Stimulated activated CD8-positive, alpha-beta memory T cell treated with anti-CD3 and anti-CD28 coated beads, Interleukin-7, amount 100 ng/mL, for 4 hours (primary cell): ENCODE results near the gene LY86.

Experiments used
- DNase-seq, 2 donors: peaks; one replicate each; pipeline ENCODE4 v3.0.0-alpha.2; 2020; ENCODE audit warnings: low read depth in 2 of 2

Gene LY86

DNA sequence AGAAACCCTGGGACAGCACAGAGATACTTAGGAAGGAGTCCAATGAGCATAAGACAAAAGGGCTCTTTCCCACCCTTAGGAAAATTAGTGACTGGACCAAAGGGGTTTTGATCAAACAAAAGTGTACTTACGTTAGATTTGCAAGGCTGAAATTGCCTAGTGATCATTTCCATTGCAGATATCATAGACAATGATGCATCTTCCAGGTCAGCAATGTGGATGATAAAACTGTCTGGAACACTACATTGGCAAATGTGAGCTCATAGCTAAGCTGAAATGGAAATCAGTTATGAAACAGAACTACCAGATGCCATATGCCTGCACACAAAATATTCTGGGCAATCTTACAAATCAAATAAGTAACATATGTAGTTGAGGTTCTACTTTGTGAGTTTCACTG, 34.0 kb downstream of the LY86 start:
- DNase-seq = no peak

- no peak for DNase-seq
Measured at GRCh38 chr6:6623553-6623952, 35.0 kb downstream of the LY86 start.

DNA sequence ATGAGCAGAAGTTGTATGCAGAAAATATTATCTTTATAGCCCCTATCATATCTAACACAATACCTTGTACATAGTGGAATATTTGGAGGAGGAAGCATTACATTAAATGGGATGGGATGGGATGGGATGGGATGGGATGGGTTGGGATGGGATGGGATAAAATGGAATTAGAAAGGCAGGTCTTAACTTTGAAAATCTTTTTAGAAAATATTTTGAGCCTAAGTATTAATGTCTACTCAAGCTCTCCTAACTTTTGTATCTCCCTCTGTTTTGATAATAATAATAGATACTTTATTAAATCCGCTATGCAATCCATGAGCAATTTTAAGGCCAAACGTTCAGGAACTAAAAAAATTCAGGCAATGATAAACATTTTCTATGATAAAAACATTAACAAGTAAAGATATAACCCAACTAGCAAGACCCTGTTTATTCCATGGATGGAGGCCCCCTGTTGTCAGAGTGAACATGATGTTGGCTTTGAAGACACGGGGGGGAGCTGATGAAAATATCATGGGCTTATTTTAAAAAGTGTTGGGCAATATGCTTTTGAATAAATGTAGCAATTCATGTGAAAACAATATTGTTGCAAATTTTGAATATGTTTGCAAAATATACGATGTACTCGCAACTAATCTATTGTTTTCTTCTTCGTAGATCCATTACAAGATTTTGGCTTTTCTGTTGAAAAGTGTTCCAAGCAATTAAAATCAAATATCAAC, 35.9 kb downstream of the LY86 start:
- no peak for DNase-seq

DNA sequence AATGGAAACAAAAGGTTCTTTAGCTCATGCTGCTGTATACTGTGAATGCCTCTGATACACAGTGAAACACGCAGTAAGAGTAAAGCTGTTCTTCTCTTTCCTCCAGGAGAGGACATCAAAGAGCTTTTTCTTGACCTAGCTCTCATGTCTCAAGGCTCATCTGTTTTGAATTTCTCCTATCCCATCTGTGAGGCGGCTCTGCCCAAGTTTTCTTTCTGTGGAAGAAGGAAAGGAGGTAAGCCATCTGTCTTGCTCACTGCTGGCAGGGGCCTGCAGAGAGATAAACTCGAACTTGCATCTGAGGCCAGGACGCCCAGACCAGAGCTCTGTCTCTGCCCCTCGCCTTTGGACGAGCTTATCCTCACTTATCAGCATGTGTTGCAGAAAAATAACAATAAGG, 37.7 kb downstream of the LY86 start:
- DNase-seq = no peak

DNA sequence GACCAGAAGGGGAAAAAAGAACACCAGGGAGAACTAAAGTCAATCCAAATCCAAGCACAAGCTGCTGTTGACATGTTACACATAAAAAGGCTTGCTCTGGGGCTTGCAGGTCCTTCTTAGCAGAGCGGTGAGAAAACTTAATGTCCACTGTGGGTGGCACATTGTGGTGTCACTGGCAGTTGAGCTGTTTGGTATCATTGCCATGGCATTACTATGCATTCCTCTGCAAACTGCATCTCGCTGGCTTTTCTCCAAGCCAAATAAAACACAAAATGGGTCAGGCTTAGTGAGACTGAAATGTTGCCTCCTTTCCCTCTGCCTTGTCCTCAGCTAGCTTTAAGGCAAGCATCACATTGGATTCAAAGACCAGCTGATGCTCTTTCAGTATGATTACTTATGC, 40.9 kb downstream of the LY86 start:
- DNase-seq = no peak

GRCh38 chr6:6631053-6631452, 42.5 kb downstream of the LY86 start:
- no peak for DNase-seq

DNA sequence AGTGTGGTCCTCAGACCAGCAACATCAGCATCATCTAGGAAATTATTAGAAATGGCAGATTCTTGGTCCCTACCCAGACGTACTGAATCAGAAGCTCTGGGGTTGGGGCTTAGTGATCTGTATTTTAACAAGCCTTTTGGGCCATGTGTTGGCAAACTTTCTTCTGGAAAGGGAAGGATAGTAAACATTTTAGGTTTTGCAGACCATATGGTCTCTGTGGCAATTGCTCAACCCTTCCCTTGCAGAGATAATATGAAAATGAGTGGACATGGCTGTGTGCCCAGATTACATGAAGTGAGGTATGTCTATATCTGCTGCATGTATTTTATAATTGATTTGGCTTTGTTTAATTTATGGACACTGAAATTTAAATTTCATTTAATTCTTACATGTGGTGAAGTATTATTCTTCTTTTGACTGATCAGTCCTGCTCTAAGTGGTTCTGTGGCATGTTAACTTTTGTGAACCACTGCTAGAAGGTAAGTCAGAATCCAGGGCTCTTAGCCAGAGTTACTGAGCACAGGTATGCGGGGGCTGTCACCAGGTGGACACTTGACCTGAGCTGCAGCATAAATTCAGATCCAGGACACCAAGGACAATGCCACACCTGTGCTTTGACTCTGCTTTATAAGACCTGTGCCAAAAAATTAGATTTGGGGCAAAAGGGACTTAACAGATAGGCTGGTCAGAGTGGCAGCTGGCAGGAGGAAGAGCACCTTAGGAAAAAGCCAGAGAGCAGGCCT, 43.2 kb downstream of the LY86 start:
- DNase-seq = no peak

DNA sequence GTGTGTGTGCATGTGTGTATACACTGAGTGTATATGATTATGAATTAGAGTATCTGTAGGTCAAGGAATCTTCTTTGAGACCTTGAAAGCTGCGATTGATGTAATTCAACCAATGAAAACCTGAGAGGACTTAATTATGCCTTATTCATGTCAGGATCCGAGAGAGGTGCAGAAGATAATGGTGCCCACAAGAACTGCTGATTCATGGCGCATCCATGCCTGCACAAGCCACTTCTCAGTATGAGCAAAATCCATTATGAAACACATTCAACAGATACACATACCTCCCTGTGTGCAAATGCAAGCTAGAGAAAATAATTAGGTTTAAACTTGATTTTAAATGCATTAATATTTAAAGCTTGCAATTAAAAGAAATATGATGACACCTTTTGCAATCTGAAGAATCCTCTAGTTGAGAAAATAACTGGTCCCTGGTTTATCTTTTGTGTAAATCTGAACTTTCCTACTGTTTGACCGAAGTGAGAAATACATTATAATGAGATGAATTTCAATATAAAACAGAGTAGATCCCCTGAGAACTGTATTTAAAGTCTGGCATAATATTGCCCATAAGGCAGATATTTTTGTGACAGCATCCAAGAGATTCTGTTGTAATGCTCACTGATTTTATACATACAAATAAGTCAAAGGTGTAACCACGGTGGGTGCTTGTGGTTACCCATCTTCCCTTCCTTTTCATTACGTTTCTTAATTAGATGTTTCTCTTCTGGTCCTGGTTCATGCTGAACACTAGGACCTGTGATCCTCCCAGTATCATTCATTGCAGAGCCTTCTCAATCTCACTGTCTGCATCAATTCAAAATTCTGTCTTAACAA, 45.6 kb downstream of the LY86 start:
- DNase-seq = no peak

GRCh38 chr6:6634735-6635075, 46.2 kb downstream of the LY86 start:
- DNase-seq = no peak

- no peak for DNase-seq
Measured at GRCh38 chr6:6635291-6635690, 46.8 kb downstream of the LY86 start.

GRCh38 chr6:6635869-6636268, 47.3 kb downstream of the LY86 start:
- DNase-seq = no peak

GRCh38 chr6:6639572-6639971, 51.1 kb downstream of the LY86 start:
- DNase-seq = no peak

GRCh38 chr6:6640926-6641325, 52.4 kb downstream of the LY86 start:
- no peak for DNase-seq

GRCh38 chr6:6643398-6643797, 54.9 kb downstream of the LY86 start:
- no peak for DNase-seq

DNA sequence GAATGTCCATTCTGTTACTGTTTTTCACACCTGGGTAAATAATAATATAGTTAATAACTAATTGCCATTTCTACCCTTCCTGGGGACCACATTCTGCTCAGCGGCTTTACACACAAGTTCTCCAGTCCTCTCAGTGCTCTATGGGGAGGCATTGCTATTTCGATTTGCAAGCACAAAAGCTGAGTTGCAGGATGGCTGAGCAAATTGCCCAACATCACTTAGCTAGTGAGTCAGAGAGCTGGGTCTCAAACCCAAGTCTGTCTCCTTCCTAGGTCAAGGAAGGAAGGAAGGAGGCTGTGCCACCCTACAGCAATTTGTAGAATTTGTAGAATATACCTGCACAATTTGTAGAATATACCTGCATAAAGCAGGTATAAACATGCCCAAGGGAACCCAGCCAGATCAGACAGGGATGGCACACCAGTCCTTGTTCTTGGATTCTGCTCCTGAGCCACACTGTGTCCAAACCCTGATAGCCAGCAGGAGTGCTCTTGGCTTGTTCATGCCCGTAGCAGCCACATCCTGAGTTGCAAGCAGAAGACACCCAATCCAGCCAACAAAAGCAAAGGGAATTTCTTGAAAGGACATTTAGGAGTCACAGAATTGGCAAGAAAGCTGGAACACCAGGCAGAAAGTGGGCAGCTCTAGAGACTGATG, 56.9 kb downstream of the LY86 start:
- no peak for DNase-seq

DNA sequence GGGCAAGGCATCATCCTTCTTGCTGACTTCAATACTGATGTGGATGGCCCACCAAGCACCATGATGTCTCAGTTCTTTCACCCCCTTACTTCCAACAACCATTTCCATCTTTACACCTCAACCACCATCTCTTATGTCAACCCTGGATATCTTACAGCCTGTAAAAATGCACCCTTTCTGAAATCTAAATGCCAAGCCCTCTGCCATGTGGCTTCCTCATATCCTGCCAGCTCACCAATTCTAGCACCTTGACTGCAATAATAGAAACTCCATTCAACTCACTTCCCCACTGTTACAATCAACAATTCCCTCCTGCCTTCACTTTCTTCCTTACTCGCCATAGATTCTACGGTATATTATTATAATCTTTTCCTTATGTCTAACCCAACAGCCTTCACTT, 57.9 kb downstream of the LY86 start:
- no peak for DNase-seq

- no peak for DNase-seq
Measured at GRCh38 chr6:6646859-6647258, 58.3 kb downstream of the LY86 start.

- DNase-seq = no peak
Measured at GRCh38 chr6:6648692-6649343, 60.3 kb downstream of the LY86 start.

- DNase-seq = no peak
Measured at GRCh38 chr6:6649824-6650349, 61.4 kb downstream of the LY86 start.

- DNase-seq = no peak
Measured at GRCh38 chr6:6650839-6651238, 62.3 kb downstream of the LY86 start.

DNA sequence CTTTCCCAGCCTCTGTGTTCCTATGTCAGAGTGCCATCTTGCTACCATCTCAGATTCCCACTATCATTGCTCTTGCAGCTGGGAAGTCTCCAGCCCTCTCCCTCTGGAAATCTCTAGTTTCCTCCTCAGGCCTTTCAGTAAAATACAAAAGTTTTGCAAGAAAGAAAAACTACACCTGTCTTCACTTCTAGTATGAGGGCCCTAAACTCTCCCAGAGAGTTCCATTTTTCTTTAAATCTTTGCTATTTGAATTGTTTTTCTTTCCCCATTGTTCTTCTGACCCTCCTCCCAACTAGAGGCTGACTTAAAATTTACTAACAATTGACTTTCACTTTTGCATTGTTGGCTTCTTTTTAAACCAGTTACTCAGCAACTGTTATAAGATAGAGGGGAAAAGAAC, 62.8 kb downstream of the LY86 start:
- no peak for DNase-seq
